Measurements from ENCODE around the gene AREL1.

Gene AREL1

DNA sequence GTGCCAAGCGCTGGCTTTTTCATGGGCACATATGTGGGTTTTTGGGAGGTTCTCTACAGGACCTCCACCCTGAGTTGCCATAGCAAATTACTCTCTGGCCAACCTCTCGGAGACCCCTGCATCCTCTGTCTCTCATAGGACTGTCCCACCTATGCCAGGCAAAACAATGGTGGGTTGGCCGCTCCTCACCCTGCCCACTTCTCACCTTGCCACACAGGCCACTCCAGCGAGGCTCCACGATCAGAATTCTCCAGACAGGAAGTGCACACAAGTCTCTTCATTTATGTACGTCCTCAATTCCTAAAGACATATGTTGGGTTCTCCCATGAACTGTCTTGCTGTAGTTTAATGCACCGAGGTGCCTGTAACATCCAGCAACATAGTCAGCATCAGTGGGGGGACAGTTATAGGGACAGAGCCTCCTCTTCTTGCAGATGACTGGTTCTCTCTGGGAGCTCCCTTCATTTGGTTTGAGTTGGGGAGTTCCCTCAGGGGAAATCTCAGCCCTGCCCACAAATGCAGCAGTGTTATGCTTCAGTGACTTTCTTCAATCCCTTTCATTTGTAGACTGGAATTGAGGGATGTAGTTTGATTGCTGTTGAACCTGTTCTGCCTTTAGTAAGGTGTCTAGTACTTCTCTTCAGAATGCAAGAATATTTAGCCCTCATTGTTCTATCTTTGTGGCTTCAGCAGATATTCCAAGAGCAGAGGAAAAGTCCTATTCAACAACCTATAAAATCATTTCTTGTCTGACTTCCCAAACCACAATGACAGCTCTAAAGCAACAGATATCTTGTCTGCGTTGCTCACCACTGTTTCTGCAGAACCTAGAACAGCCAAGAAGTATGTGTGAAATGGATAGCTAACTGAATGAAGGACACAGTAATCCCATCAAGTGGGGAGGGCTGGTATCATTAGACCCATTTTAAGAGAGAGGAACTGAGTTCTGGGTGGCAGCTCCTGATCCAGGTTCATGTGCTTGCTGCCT is 98.1 kb downstream of the AREL1 start:
- no peak overlapping the region for H3K27ac ChIP-seq
- TF ChIP-seq ZFX (IDR thresholded peaks at IDR 0.05) = no peak

DNA sequence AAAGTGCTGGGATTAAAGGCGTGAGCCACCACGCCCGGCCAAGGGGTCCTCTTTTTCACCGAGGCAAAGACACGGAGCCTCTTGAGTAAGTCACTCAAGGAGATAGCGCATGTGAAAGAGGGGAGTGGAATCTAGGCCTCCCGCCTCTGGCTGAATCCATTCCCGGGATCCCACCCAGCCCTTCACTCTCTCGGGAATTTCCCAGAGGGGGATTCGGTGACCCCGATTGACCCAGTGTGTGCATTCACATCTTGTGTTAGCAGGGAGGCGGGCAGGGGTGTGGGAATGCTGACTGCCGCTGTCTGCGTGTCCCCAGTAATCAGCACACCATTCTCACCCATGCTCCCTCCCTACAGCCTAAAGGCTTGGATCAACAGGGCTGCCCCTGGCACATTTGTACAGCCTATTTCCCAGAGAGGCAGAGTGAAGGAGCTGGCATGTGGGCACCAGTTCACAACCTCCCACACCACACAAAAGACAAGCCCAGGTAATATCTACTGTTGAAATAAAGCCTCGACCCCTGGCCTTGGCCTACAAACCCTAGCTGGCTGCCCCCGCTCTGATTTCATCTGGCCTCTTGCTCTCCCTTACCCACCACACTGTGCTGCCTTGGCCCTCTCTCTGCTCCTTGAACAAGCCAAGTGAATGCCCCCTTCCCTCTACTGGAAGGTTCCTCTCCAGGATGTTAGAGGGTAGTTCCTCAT is 99.5 kb downstream of the AREL1 start:
- H3K27ac ChIP-seq = no peak overlapping the region
- TF ChIP-seq, protein P1, sequence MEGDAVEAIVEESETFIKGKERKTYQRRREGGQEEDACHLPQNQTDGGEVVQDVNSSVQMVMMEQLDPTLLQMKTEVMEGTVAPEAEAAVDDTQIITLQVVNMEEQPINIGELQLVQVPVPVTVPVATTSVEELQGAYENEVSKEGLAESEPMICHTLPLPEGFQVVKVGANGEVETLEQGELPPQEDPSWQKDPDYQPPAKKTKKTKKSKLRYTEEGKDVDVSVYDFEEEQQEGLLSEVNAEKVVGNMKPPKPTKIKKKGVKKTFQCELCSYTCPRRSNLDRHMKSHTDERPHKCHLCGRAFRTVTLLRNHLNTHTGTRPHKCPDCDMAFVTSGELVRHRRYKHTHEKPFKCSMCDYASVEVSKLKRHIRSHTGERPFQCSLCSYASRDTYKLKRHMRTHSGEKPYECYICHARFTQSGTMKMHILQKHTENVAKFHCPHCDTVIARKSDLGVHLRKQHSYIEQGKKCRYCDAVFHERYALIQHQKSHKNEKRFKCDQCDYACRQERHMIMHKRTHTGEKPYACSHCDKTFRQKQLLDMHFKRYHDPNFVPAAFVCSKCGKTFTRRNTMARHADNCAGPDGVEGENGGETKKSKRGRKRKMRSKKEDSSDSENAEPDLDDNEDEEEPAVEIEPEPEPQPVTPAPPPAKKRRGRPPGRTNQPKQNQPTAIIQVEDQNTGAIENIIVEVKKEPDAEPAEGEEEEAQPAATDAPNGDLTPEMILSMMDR (conservative IDR thresholded peaks at IDR 0.05) = no peak
- TF ChIP-seq ZFX (IDR thresholded peaks at IDR 0.05) = no peak

DNA sequence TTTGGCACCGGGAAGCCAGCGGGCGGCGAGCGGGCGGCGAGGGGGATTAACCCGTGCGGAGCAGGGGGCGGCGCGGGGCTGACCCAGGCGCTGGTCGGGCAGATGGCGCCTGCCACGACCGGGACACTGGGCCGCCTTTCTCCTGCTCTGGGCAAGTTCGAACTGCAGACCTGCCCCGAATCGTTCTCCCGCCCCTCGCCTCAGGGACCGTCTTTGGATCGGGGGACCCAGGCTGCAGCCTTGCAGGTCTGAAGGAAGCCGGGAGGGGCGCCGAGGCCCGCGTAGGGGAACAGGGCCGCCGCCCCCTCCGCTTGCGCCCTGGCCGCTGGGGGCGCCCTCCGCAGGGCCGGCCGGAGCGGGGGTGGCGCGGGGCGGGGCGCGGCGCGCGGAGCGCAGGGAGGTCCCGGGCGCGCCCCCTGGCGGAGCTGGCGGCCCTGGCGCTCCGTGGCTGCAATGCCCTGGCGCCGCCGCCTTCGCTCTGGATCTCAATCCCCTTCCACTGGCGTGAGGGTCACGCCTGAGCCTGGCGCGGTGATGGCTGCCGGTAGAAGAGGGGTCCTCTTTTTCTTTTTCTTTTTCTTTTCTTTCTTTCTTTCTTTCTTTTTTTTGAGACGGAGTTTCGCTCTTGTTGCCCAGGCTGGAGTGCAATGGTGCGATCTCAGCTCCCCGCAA is 100.4 kb downstream of the AREL1 start:
- TF ChIP-seq, protein P1 (conservative IDR thresholded peaks at IDR 0.05) = peak; percentile 100
- TF ChIP-seq ZFX (IDR thresholded peaks at IDR 0.05) = peak; percentile 39; the same call in 1 of the 2 replicates
- peak overlapping the region; percentile 42; the same call in 1 of the 2 replicates for H3K27ac ChIP-seq

DNA sequence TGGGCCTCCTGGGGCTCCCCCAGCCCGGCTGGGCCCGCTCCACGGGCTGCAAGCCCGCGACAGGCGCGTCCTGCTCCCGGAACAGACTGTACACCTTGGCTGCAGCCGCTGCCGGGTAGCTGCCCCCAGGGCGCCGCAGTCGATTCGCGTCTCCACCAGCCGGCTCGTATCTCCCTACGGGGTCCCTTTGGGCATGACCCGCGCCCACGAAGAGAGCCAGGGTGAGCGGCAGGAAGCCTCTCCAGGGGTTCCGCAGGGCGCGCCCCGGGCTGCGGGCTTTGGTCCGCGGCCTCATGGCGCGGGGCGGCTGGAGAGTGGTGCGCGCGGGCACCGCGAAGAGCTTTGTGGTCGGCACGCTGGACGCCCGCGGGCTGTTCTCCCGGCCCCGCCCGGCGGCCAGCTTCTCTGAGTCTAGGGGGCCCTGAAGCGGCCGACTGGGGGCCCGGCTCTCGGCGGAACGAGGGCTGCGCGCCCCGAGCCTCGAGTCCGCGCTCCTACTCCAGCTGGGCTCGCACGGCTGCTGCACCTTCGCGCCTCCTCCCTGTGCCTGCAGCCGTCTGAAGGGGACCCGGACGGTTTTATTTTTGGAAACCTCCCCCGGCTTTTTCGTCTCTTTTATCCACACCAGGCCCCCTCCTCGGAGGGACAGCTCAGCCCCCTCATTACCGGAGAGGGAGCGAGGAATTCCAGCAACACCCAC is 101.1 kb downstream of the AREL1 start, which contains the start of gene LTBP2:
Gene LTBP2, minus strand, starts transcription at position 588 of the 700 bp plus-strand sequence. Its CDS starts 293 bp downstream, at position 295.
- TF ChIP-seq ZFX (IDR thresholded peaks at IDR 0.05) = no peak
- TF ChIP-seq, protein P1 (conservative IDR thresholded peaks at IDR 0.05) = no peak
- H3K27ac ChIP-seq = peak within 1 kb of the TSS; percentile 42; the same call in 1 of the 2 replicates

All from C4-2B (cell line).